G401.6 (cell line): ENCODE results near the gene SREBF1.
A peak's percentile ranks its signal among the peaks of the same experiment; 100 is the strongest.

Source experiments
- FAIRE-seq: peaks from 2 replicates; lab custom pipeline; 2012; peaks lifted over from hg19 to GRCh38; lab: Jason Lieb, UNC

SREBF1 gene

DNA sequence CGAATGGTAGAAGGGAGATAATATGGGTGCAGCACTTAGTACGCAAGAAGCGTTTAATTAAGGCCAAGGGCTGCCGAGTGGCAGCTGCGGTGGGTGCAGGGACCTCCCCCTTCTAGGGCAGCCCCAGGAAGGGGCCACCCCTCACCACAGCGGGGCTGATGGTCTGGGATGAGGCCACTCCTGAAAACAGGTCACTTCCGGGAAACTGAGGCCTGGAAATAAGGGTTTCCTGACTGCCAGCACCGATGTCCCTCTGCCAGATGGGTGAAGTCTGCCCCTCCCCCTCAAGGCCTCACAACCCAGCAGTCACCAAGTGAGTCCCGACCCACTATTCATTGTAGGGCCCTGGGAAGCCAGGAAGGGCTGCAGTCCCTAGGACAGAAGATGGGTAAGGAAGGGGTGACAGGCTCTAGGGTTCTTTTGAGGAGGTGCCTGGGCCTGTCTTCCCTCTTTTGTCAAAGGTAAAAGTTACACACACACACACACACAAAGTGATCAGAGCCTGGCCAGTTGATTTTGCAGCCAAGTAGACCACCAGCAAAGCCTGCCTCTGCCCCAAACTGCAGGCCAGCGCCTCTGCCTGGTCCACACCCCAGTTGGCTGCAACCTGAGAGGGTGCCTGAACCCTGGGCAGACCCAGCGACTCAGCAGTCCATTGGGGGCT lies 12.5 kb downstream of the SREBF1 start:
- FAIRE-seq, result no peak

DNA sequence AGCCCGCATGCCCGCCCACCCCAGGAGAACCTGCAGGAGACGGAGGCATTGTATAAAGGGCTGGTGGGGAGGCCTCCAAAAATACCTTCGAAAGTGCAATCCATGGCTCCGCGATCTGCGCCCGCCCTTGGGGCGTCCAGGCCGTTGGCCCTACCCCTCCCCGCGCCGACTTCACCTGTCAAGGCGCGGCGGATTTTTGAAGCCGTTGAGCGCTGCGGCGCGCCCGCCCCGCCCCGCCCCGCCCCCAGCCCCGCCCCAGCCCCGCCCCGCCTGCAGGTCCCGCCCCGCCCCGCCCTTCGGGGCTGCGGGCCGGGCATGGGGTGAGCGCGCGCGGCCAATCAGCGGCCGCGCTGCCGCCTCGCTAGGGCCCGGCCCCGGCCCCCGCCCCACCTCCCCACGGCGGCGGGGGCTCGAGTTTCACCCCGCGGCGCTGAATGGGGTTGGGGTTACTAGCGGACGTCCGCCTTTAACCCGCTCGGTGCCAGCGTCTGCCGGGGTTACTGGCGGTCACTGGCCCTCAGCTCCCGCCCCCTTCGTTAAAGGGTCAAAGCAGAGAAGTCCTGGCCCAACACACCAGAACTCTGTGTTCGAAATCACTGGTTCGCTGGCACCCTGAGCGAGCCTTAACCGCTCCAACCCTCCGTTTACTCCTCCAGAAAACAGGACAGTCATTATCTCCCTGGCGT lies 13.2 kb downstream of the SREBF1 start:
- FAIRE-seq, result no peak

DNA sequence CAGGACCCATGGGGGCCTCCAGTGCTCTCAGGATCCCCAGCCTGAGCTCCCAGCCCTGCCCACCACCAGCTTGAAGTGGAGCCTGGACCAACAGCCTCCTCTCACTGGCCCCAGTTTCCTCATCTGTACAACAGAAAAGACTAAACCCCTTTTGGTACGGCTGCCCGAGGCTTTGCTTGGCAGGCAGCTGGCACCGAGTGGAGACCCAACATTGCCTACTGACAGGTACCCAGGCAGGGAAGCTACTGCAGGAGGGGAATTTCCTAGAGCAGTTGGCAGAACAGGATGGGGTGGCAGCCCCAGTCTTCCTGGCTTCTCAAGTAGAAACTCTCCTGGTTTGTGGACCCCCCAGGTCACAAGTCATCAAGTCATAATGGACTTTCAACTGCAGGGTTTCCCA lies 14.2 kb downstream of the SREBF1 start:
- FAIRE-seq, result no peak

DNA sequence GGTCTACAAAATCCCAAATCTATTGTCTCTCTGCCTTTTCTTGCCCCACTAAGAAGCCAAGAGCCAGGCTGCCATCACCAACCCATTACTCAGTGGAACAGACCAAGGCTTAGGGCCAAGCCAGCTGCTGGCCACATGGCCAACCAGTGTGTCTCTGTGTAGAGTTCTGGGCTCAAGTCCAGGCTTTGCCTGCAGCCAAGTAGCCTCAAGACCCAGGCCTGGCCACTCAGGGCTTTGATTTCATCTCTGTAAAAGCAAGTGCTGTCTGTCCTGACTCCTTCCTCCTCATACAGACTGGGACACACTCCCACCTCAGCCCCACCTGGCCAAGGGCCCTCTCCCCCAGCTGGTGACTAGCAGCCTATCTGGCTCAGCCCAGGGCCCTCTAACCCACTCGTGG lies 14.6 kb downstream of the SREBF1 start:
- no peak for FAIRE-seq

DNA sequence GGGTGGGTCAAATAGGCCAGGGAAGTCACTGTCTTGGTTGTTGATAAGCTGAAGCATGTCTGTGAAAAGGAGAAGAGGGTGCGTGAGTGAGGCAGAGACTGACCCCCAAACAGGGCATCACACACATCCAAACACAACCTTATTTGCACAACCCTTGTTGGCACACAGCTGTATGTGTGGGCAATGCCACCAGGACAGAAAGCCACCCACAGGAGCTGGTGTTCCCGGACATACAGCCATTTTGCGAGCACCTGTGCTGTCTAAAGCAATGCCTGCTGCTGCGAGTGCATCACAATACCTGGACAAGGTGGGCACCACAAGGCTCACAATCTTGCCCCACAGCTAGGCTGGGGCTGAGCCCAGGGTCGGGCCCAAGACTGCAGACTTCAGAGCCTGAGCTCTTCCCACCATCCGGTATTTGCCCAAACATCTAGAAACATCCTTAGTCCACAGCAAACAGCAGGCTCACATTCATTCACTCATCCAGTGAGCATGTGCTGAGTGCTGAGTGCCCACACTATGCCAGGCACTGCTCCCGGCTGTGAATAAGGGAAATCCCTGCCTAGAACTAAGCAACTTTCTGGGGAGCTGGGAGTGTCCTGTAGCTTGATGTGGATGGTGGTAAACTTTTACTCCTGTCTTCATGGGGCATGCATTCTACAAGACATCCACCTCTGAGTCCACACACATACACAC lies 16.2 kb downstream of the SREBF1 start:
- no peak for FAIRE-seq

DNA sequence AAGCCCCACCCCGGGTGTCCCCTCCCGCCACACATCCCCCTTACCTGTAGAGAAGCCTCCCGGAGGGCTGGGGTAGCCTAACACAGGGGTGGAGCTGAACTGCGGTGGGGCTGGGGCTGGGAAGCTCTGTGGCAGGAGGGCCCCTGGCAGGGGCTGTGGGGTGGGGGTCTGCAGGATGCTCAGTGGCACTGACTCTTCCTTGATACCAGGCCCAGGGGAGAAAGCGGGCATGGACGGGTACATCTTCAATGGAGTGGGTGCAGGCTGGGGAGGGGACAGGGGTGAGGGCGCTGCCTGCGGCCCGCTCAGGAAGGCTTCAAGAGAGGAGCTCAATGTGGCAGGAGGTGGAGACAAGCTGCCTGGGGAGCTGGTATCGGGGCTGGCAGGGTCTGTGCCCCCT lies 16.7 kb downstream of the SREBF1 start:
- no peak for FAIRE-seq

DNA sequence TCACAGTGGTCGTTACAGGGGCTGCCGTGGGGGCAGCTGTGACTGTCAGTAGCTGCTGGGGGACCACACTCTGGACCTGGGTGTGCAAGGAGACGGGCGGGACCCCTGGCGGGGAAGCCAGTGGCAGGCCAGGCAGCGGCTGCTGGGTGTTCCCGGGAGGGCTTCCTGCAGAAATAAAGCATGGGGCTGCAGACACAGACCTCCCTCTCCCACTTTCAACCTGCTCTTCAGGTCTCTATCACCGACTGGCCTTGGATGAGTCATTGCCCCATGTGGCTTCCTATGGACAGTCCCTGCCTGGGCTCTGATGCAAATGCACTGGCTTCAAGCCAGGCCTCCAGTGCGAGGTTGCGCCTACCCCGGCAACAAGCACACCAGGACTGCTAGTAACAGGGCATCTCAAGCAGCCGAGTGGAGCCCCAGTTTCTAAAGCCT lies 17.2 kb downstream of the SREBF1 start:
- FAIRE-seq, result no peak

DNA sequence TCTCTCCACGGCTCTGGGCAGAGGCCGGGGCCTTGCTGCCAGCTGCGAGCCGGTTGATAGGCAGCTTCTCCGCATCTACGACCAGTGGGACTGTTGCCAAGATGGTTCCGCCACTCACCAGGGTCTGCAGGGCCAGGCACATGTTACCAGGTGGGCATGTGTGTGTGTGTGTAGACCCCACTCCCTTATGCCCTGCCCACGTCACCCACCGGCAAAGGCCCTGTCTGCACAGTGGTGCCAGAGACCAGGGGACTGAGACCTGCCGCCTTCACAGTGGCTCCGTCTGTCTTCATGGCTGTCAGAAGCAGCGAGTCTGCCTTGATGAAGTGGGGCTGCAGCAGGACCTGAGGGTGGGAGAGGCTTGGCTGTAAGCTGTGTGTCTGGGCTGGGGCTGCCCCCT lies 17.7 kb downstream of the SREBF1 start:
- FAIRE-seq, result no peak

DNA sequence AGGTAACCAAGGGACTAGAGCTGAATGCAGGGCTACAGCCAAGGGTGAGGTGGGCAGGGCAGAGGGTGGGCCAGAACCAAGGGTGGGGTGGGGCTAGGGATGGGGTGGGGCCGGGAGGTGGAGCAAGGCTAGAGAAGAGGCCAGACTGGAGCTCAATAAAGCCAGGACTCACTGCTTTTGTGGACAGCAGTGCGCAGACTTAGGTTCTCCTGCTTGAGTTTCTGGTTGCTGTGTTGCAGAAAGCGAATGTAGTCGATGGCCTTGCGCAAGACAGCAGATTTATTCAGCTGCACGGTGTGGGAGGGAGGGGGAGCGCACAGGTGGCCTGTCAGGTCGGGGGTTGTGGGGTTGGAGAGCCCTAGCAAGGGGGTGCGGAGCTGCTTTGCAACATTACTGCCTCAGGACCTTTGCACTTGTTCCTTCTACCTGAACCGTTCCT lies 18.7 kb downstream of the SREBF1 start:
- FAIRE-seq, result peak; percentile 53

DNA sequence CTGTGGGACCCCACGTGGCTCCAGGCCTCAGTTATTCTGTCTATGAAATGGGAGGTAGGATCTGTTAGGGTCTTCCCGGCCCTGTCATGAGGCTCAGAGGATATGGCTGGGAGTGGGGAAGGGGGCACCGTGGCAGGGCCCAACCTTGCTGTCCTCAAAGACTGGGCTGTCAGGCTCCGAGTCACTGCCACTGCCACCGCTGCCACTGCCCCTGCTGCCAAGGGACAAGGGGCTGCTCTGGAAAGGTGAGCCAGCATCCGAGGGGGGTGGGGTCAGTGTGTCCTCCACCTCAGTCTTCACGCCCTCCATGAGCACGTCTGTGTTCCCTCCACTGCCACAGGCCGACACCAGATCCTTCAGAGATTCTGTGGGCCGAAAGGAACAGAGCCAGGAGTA lies 19.2 kb downstream of the SREBF1 start:
- no peak for FAIRE-seq

DNA sequence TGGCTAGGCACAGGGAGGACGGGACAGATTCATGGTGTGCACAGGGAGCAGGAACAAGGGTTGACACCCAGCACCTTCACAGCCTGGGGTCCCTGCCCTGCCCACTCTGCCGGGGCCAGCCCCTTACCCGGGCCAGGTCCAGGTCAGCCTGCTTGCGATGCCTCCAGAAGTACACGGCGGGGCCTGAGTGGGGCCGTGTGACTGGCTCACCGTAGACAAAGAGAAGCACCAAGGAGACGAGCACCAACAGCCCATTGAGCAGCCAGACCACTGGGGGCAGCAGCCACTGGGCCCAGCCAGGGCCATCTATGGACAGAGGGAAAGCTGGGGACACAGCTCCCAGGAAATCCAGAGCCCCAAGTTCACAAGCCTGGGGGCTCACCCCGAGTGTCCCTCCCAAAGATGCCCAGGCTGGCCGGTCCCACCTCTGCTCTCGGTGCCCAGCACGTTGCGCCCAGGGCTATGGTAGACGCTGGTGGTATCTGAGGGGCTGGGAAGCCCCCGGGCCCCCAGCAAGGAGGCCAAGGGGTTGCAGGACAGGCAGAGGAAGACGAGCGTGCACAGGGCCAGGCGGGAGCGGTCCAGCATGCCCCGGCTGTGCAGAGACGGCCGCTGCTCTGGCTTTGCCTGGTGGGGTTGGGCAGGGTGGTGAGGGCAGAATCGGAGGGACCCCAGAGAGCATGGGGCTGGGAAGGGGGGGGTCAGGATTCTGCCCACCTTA lies 19.8 kb downstream of the SREBF1 start:
- FAIRE-seq, result no peak

DNA sequence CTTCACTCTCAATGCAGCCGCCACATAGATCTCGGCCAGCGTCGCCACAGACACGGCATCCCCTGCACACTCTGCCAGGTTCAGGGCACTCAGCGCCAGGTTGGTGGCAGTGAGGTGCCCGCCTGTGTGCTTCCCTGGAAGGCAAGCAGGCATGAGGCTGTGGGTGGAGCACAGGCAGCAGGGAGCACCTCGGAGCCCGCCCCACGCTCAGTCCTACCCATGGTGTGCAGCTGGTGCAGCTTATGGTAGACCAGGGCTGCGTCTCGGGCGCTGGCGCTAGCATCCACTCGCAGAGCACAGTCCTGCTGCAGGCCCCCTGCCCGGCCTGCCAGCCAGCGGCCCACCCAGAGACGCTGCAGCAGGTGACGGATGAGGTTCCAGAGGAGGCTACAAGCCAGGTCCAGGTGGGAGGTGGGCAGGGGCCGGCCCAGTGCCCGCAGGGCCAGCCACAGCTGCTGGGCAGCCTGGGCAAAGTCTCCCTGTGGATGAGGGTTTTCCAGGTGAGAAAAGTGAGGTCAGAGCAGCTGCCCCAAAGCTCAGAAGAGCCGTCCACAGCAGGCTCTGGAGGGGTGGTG lies 20.5 kb downstream of the SREBF1 start:
- no peak for FAIRE-seq

DNA sequence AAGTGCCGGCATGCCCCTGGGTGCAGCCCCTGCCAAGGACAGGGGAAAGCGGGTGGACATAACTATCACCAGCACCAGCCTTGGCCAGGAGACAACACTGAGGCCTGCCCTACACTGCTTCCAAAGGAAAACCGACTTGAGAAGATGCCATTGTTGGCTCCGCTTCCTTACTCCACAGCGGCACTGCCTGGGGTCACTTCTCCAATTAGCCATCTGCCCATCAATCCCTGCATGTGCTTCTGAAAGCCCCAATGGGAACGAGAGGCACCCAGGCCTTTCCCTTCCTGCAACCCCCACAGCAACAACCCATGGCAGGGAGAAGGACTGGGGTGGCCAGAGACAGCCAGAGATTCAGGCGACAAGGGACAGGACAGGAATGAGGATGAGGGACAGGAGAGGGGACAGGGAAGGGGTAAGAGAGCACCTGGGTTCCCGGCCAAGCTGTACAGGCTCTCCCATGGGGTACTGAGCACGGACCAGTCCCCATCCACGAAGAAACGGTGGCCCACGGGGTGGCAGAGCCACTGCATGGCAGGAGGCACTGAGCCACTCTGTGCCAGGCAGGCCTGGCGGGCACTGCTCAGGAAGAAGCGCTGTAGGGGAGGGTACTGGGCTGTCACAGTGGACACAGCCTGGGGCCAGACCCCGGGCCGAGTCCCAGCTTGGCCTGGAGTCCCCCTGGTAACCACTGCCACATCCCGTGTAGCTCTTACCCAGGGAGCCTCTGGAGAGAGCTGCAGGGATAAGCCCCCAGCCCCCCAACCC lies 21.2 kb downstream of the SREBF1 start:
- no peak for FAIRE-seq

DNA sequence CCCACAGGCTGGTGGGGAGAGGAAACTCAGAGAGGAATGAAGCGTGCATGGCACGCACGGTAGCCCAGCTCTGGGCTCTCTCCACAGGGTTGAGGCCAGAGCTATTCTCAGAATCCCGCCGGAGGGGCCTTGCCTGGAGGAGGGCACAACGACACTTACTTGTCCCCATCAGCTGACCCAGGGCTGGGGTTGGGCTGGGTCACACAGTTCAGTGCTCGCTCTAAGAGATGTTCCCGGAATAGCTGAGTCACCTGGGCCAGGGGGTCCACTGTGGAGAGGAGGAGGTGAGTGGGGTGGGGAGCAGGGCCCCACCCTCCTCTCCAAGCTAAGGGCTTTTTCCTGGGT lies 21.8 kb downstream of the SREBF1 start:
- no peak for FAIRE-seq

DNA sequence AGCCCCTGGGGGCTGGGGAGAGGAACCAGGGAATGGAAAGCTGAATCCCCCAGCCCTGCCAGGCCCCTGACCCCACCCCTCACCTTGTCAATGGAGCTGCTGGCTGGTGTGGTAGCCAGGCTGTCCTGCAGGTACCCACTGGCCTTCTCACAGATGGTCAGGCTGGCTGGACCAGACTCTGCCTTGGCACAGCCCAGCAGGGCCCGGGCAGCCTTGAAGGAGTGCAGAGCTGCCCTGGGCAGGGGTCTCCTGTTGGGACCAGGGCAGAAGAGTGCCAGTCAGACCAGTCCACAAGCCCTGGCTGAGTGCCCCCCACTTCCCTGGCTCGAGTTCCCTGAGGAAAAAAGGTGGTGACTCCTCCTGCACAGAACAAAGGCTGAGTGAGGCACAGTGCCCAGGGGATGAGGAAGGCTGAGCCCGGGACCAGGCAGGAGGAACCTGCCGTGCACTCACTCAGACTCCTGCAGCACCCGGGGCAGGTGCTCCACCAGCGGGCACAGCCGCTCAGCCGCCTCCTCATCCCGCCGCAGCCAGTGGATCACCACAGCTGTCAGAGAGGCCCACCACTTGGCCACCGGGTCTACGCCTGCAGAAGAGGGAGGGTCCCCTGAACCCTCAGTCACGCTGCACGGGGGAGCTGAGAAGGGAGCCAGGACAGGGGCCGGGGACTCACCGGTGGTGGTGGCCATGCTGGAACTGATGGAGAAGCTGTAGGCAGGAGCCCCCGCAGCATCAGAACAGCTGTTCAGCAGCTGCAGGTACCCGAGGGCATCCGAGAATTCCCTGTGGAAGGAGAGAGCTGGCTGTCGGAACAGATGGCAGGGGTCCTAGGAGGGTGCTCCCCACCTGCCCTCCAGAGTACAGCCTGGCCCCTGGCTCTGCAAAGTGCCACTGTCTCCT lies 22.4 kb downstream of the SREBF1 start:
- FAIRE-seq, result no peak

DNA sequence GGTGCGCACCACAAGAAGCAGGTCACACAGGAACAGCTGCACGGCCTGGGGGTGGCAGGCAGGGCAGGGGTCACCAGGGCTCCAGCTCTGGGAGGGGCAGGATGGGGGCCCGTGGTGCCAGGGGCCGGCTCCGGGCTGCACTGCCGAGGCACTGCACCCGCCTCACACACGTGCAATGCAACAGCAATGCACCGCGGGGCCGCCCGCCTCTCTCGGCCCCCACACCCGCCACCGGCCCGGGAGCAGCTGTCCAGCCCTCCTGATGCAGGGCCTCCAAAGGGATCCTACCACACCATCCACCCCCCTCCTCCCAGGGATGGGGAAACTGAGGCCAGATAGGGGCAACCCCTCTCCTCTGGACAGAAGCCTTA lies 23.1 kb downstream of the SREBF1 start:
- no peak for FAIRE-seq

DNA sequence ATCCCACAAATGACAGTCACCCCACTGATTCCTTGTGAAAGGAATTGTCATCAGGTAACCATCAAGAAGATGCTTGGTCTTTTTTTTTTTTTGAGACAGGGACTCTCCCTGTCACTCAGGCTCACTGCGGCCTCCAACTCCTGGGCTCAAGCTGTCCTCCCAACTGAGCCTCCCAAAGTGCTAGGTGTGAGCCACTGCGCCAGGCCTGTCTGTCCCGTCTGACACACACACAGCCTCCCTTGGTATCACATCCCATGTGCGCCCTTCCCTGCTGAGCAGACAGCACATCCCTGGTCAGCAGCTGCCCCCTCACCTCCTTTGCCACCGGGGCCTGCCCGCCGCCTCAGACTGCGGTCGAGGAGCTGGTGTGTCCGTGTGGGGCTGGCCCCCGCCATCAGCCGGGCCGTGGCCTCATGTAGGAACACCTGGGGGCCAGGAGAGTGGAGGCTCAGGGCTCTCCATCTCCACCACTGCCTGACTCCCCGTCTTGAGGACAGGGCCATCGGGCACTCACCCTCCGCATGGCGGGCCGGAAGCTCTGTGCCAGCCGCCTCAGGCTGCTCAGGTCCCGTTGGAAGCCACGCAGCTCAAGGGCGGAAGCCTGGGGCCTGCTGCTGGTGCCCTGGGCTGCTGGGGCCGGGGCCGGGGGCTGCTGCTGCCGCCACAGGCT lies 23.6 kb downstream of the SREBF1 start:
- no peak for FAIRE-seq

DNA sequence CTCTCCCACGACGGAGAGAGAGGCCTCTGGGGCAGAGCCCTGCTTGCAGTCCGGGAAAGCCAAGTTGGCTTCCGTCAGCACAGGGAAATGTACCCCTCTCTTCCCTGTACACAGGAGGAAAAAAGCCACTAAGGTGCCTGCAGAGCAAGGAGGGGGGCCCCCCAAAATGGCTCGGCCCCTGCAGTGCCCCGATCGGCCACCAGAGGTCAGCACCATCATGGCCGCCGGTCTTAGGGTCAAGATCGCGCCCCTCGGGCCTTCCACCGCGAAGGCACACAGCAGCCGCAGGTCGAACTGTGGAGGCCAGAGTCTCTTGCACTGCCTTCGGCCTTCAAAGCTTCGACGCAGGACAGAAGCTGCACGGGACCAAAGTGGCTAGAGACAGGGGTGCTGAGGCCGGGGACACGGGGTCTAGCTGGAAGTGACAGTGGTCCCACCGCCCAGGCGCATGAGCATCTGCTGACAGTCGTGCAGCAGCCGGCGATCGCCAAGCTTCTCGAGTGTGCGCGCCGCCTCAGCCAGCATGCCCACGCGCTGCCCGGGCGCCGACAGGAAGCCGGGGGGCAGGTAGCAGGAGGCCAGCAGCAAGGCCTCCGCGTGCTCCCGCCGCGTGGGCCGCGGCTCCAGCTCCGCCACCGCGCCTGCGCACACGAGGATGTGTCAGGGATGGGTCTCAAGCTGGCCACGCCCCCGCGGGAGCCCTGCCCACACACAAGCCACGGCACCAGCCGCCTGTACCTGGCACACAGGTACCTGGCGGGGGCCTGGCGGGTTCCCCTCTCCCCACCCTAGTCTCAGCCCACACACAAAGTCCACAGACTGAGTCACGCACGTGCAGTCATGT lies 24.4 kb downstream of the SREBF1 start:
- peak; percentile 88 for FAIRE-seq
